NCI-H774 (cell line): ENCODE results near the gene TRIM27.
"Not testable (repeated sequence)": the region's sequence is repeated elsewhere in the genome, so short reads cannot be mapped to it uniquely, and the experiment has no call there.

Experiments used
- DNase-seq: peaks from one replicate; lab custom pipeline; 2025; lab: John Stamatoyannopoulos, UW

The TRIM27 gene

DNA sequence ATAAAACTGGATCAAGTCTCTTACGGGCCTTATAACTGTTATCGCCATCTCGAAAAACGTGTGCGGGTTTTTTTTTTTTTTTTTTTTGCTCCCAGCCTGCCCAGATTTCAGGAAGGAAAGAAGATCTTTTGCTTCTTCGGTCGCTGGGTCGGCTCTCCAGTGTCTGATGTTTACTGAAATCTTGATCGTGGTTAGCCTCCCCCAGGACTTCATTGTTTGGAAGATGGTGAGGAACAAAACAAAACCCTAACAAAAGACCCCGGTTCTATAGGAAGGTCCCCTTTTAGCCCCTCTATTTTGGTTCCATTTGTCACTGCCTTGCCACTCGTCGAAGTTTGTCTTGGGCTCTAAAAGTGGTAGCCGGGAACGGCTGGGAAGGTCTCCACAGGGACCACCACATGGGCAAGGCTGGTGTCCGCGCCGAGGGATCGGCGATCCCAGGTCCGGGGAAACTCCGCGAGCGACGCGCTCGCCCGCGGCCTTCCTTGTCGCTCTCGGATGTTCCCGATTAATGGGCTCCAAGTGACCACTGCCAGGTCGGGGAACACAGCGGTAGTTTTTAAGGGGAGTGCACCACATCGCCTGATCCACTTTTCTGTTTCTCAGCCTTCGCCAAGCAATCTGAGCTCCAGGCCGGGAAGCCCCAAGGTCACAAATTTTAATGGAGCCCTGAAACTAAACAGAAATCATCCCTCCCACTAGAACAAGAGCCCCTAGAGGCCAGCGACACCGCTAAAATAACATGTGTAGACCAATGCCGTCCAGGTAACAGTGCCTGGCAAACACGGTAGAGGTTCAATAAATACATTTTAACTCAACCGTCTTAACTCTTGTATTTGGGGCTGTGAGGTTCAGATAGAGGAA, 27.0 kb downstream of the TRIM27 start:
- peak; percentile 32 for DNase-seq

DNA sequence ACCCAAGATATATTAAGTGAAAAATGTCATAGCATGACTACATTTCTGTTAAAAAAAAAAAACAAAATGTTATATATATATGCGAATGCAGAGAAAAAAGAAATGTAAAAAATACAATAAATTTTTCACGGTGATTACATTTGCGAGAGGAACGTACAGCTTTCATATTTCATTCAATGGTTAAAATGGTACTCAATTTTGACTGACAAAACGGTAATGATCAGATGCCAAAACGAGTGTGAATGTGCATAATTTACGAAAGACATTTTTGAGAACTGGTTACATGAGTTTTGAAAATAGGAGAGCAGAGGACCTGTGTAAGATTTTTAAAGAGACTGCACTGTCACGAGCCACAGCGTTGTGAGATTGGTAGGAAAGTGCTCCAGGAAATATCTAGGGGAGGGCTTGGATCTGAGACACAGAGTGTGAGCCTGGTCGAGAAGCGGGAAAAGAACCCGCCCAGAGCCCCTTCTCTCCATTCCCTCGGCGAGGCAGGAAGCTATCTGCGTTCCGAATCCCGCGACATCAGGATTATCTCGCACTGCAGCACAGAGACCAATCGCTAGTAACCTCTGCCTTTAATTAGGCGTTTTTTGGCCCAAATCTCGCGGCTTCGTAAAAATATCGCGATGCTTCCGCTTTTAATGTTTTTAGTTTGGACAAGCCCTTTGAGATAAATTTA, 28.5 kb downstream of the TRIM27 start:
- peak; percentile 94 for DNase-seq

DNA sequence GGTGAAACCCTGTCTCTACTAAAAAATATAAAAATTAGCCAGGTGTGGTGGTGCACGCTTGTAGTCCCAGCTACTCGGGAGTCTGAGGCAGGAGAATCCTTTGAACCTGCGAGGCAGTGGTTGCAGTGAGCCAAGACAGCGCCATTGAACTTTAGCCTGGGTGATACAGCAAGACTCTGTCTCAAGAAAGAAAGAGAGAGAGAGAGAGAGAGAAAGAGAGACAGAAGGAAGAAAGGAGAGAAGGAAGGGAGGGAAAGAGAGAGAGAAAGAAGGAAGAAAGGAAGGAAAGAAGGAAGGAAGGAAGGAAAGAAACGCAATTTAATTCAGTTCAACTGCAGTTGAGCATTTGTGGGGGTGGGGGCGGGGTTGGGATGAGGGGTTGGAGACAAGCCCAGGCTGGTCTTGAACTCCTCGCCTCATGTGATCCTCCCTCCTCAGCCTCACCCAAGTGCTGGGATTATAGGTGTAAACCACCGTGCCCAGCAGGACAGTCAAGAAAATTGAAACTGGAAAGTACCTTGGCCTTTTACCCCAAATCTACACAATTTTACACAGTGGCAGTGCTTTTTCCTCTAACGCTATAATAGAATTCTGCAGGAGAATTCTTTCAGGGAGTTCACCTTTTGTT, 30.5 kb downstream of the TRIM27 start:
- no peak for DNase-seq

DNA sequence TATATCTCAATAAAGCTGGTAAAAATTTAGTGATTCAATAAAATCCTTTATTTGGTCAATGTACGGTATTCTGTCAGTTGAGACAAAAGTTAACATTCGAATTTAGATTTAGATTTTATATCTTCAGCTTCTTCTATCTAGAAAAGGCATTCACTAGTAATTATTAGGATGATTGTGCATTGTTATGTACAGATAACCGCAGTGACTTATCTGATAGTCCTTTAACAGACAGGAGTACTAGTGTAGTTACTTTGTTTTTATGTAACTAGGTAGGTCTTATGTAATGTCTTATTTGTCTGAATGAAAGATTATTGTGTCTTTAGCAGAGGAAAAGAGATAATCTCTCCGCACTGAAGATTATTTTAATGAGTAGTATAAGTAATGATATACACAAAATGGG, 31.3 kb downstream of the TRIM27 start:
- no peak for DNase-seq

DNA sequence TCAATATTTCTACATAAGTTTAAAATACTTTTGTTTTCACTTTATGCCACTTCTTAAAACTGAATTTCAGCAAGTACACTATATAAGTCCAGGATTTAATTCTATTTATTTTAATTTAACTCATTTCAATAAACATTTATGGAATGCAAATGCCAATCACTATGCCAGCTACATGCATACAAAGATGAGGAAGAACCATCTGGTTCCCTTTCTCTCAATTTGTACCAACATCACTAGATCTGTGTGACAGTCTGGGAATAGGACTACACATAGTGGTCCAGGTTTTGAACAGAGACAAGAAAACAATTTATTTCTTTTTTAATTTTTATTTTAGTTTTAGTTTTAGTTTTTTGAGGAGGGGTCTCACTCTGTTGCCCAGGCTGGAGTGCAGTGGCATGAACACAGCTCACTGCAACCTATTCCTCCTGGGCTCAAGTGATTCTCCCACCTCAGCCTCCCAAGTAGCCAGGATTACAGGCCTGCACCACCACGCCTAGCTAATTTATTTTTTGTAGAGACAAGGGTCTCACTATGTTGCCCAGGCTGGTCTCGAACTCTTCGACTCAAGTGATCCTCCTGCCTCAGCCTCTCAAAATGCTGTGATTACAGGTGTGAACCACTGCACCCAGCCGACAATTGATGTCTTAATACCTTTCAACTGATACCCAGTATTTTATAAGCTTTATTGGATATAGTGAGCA, 35.8 kb downstream of the TRIM27 start:
- DNase-seq, result no peak

DNA sequence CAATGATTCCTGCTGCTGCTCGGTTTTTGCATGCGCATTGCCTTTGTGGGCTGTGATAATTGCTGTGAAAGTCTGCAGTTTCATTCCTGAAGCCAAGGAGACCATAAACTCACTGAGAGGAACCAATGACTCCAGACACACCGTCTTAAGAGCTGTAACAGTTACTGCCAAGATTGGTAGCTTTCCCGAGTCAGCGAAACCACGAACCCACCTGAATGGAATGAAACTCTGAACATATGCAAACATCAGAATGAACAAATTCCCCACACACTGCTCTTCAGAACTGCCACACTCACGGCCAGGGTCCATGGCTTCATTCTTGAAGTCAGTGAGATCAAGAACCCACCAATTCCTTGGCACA, 37.7 kb downstream of the TRIM27 start:
- DNase-seq, result no peak

DNA sequence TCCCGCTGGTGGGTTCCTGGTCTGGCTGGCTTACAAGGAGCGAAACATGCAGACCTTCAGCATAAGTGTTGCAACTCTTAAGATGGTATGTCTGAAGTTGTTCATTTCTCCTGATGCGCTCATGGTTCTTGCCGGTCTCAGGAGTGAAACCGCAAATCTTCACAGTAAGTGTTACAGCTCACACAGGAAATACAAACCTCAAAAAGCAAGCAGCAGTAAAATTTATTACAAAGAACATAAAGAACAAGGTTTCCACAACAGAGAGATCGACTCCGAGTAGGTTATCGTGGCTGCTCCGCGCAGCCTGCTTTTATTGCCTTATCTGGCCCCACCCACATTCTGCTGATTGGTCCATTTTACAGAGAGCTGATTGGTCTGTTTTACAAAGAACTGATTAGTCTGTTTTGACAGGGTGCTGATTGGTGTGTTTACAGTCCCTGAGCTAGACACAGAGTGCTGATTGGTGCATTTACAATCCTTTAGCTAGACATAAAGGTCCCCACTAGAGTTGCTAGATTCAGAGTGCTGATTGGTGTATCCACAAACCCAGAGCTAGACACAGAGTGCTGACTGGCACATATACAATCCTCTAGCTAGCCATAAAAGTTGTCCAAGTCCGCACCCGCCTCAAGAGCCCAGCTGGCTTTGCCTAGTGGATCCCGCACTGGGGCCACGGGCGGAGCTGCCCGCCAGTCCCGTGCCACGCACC, 39.2 kb downstream of the TRIM27 start:
- DNase-seq, result no peak

DNA sequence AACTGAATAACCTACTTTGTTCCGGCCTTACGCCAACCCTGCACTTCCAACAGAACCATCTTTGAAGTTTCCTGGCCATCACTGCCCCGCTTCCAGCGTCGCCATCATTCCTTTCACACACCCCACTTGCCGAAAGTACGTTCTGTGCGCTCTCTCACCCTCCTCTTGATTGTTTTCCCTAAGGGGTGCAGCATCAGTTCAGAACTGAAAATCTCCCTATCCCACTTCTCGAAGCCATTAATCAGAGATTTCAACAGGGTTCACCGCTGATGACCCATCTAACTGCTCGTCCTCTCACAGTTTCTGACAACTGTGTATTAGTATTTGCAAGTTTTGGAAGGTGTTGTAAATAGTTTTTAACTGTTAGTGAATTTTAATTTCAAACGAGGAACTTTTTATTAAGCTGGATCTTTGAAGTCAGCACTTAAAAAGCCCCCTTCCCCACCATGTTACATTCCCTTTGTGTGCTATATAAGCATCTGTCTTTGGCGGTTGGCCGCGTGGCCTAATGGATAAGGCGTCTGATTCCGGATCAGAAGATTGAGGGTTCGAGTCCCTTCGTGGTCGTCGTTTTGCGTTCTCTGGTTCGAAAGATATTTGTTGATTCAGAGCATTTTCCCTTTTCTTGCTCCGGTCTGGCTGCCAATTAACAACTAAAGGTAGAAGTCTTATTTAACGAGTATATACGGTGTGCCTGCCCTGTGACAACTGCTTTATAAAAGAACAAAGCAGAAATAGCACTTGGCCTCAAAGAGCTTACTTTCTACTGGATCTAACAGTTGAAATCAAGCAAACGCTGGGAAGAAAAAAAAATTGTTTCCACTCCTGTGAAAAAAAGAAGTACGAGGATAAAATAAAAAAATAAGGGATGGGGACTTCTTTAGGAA, 42.6 kb downstream of the TRIM27 start:
- peak; percentile 68 for DNase-seq

DNA sequence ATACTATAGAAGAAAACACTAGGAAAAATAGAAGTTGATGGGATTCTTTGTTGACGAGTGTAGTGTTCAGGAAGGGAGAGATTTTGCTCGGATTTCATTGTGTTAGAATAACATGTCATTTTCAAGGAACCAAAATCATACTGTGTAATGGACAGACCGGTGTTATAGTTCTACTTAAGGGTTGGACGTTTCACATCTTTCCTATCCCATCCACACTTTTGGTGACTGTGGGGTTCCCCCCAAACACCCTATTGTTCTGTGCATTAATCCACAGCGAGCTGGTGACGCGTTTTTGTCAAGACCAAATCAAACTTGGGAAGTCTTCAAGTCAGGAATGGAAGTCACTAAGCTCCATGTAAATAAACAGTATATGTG, 43.3 kb downstream of the TRIM27 start:
- no peak for DNase-seq

DNA sequence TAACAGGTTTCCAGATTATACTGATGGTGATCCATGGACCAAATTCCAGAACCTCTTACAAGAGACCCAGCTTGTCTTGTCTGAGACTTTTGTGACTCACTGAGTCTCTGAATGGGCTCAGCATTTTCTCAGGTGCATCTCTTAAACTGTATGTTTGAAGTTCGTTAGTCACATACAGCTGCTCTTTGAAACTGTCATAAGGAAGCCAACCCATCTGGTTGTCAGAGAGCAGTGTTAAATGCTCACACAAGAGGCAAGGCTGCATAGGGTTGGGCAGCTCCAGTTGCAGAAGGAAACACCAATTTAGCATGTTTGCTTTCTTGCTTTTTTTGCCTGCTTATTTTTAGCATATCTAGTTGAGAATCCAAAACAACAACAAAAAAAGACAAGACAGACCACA, 47.1 kb downstream of the TRIM27 start:
- no peak for DNase-seq

DNA sequence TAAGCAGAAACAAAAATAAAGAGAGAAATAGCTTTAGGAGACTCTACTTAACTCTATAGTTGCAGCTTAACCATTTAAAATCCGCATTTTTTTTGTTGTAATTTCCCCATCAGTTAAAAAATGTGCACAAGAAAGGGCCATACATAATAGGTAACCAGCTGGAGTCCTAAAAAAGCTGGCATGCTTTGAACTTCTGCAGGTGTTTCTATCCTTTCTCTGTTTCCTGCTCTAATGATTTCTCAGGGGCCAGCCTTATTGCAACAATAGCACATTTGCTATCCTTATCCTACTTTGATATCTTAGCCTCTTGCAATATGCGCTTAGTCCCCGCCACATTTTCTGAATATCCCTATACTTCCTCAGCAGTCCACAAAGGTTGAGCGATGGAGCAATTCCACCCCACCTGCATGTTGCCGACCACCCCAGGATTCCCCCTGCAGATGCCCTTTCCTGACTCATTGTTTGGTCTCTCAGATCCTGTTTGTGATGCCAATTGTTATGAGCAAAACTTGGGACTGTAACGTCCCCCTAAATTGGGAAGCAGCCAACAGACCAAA, 48.5 kb downstream of the TRIM27 start:
- DNase-seq, result no peak

DNA sequence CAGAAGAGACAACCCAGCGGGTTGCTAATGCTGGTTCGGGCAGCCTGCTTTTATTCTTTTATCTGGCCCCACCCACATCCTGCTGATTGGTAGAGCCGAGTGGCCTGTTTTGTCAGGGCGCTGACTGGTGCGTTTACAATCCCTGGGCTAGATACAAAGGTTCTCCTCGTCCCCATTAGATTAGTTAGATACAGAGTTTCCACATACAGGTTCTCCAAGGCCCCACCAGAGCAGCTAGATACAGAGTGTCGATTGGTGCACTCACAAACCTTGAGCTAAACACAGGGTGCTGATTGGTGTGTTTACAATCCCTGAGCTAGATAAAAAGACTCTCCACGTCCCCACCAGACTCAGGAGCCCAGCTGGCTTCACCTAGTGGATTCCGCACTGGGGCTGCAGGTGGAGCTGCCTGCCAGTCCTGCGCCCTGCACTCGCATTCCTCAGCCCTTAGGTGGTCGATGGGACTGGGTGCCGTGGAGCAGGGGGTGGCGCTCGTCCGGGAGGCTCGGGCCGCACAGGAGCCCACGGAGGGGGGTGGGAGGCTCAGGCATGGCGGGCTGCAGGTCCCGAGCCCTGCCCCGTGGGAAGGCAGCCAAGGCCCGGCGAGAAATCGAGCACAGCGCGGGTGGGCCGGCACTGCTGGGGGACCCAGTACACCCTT, 51.5 kb downstream of the TRIM27 start:
- DNase-seq, result not testable (repeated sequence)

DNA sequence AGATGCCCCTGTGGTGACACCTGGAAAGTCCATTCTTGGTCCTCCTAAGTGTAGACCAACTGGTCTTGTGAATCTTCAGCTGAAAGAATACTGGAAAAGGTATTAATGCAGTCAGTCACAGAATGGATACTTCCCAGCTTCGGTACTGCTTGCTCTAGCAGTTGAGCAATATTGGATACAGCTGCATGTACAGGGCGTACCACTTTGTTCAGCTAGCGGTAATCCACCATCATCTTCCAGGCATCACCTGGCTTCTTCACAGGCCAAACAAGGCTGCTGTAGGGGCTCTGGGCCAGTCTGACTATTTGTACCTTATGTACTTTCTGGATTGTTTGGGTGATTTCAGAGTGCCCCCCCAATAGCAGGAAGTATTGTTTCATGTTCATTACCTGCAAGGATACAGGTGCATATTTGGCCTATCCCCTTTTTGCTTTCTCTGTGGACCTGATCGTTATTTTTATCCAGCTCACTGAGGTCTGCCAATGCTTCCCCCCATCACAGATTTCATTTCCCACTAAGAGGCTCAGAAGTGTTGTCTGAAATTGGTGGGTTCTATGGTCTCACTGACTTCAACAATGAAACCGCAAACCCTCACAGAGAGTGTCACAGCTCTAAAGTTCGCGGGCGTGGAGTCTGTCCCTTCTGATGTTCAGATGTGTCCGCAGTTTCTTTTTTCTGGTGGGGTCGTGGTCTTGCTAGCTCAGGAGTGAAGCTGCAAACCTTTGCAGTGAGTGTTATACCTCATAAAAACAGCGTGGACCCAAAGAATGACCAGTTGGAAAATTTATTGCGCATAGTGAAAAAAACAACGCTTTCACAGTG, 52.2 kb downstream of the TRIM27 start:
- no peak for DNase-seq

DNA sequence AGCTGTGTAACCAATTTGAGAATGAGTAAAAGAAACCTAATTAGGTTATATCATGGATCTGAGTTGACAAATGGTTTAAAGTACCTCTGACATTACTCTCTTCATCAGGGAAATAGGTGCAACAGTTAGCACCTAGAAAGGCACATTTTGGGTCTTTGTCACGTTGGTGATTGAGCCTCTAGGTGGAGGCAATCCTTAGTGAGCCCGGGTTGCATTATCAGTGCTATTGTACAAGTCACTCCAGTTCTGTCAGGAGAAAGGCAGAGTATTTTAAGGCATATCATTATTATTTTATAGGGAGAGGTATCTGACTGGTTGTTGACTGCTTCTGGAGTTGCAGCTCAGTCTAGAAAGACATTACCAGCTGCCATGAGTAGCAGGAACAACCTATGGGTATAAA, 54.9 kb downstream of the TRIM27 start:
- no peak for DNase-seq

DNA sequence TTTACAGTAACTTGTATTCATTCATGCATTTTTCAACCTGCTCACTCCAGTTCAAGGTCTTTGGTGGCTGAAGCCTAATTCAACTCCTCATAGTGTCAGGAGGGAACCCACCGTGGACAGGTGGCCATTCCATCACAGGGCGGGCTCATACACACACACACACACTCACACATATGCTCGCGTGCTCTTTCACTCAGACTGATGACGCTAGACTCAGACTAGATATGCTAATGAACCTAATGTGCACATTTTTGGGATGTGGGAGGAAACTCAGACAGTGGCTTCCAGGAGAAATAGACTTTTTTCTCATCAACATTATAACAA, 56.7 kb downstream of the TRIM27 start:
- no peak for DNase-seq

DNA sequence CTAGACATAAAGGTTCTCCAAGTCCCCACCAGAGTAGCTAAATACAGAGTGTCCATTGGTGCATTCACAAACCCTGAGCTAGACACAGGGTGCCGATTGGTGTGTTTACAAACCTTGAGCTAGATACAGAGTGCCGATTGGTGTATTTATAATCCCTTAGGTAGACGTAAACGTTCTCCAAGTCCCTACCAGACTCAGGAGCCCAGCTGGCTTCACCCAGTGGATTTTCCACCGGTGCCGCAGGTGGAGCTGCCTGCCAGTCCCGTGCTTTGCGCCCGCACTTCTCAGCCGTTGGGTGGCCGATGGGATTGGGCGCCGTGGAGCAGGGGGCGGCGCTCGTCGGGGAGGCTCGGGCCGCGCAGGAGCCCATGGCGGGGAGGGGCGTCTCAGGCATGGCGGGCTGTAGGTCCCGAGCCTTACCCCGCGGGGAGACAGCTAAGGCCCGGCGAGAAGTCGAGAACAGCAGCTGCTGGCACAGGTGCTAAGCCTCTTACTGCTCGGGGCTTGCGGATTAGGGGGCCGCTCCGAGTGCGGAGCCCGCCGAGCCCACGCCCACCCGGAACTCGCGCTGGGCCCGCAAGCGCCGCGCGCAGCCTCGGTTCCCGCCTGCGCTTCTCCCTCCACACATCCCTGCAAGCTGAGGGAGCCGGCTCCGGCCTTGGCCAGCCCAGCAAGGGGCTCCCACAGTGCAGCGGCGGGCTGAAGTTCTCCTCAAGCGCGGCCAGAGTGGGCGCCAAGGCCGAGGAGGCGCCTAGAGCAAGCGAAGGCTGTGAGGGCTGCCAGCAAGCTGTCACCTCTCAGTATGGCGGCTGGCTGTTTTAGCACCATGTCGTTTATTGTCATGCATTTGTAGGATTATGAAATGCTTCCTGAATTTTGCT, 57.3 kb downstream of the TRIM27 start:
- peak; percentile 45 for DNase-seq

DNA sequence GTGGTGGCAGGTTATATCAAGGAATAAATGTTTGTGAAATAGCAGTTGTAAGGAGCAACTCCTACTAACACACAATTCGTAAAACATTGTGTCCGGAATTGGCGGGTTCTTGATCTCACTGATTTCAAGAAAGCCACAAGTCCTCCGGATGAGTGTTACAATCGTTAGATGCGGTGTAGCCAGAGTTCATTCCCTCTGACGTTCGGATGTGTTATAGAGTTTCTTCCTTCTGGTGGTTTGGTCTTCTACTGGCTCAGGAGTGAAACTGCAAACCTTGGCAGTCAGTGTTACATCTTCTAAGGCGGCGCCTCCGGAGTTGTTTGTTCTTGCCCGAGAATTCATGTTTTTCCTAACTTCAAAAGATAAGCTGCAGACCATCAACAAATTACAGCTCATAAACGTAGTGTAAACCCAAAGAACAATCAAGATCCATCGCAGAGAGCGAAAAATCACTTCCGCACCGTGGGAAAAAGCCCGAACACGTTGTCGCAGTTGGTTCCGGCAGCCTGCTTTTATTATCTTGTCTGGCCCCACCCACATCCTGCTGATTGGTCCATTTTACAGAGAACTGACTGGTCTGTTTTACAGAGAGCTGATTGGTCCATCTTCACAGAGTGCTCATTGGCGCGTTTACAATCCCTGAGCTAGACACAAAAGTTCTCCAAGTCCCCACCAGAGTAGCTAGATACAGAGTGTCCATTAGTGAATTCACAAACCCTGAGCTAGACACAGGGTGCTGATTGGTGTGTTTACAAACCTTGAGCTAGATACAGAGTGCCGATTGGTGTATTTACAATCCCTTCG, 58.2 kb downstream of the TRIM27 start:
- peak; percentile 22 for DNase-seq
